SK-N-DZ (cell line): ENCODE measurements around the gene FBXL14. TPM values are rescaled to one million over a fixed set of nuclear protein-coding genes. Genes with fewer than 3 reads are reported as not detected.

Source experiments
- DNase-seq: peaks from one replicate; pipeline ENCODE4 v3.0.0-alpha.2; 2015; ENCODE audit warnings: low spot score
- polyA plus RNA-seq, 2 experiments: library from polyadenylated mRNA; depleted of rRNA; stranded (reverse); fragments of >200 nt; gene quantifications; 2 replicates each; pipeline ENCODE4 v1.2.3, GENCODE V29; 2014

The FBXL14 gene
- 12.5 and 15.9 TPM in 2 replicates for polyA plus RNA-seq (2014; cell fraction: cytosol; rRNA removed)
- polyA plus RNA-seq (2014; cell fraction: nucleus; rRNA removed) = 7.8 and 8.2 TPM in 2 replicates

GRCh38 chr12:1594261-1595025 is at the start of gene FBXL14:
Gene FBXL14 (minus strand): TSS chr12:1594581. CDS start chr12:1594066, 515 bp downstream.
- DNase-seq = peak; percentile 88

DNA sequence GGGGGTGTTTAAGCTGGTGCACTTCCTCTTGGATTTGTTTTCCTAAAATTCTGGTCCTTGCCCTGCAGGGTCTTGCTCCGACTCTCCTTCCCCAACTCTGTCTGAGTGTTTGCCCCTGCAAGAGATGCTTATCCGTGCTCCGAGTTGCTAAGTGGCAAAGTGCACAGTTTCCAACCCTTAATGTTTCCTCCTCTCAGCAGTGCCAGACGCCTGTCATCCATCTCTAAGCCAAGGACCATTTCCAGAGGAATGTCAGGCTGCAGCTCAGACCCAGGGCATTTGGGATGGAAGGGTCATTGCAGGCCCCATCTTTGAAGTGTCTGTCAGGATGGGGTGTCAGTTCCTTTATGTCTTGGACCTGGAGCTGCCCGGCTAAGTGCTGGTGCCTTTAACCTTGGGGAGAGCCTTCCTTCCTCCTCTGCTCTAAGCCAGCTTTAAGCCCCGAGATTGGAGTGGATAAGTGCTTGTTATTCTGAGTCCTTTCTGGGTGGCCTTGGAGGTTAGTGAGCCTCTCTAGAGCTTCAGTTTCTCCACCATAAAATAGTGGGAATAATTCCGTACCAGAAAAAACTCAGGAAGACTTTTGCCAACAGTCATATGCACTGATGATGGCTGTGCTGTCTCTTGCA is 49.6 kb upstream of the FBXL14 start:
- DNase-seq = peak; percentile 39

DNA sequence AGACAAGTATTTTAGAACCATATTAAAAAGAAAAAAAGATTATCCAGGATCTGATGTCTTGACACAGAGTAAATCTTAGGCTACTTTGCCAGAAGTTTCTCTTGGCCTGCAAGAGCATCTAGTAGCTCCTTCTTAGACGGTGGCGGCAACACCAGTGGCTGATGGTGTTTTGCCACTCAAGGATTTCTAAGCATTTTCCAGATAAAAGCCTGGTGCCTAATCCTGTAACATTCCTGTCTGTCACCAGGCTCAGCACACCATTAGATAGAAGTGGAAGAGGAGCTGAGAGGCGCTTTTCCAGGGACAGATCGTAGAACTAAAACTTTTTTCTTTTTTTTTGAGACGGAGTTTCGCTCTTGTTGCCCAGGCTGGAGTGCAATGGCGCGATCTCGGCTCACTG is 48.7 kb upstream of the FBXL14 start:
- DNase-seq = no peak

DNA sequence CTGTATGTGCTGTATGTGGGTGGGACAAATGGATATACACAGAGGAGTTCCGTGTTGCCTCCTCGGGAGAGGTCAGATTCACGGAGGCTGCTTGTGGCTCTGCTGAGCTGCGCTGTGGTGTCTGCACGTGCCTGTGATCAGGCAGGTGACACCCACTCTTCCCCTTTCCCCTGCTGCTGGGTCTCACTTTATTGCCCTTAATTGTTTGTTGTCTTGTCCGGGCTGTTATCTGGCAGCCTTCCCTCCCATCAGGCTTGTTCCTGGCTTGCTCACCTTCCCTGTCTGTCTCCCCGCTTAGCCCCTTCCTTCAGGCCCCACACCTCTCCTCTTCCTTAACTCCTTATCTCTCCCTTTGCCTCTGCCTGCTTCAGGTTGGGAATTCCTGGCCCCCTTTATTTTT is 48.1 kb upstream of the FBXL14 start:
- no peak for DNase-seq

DNA sequence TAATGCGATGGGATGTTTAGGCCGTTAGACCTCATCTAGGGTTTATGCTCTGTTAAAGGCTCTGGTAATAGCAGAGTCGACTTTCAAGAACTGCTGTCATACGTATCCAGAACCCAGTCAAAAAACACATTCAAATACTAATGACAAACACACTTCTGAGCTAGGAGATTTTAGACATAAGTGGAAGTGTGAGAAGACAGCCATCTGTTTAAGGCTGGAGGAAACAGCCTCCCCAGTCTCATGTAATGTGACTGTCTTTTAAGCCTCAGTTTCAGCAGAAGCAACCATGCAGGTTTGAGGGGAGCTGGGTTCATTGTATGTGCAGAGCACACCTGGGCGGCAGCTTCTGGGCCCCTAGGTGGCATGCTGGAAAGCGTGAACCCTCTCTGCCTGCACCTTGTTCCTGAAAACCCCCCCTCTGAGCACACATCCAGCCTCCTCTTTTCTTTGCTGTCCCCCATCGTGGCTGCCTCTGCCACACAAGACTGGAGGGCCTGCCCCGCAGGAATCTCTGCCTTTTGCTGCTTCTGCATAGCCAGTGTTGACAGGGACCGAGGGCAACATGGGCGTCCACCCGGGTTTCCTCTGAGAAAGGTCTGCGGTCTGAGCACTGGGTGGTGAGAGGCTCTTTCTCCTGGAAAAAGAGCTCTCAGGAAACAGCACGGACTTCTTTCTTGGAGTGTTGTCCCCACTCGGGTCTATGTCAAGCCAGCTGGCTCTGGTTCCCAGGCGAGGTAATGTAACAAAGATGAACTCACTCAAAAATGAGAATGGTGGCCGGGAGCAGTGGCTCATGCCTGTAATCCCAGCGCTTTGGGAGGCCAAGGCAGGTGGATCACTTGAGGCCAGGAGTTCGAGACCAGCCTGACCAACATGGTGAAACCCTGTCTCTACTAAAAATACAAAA is 46.2 kb upstream of the FBXL14 start:
- DNase-seq = no peak

DNA sequence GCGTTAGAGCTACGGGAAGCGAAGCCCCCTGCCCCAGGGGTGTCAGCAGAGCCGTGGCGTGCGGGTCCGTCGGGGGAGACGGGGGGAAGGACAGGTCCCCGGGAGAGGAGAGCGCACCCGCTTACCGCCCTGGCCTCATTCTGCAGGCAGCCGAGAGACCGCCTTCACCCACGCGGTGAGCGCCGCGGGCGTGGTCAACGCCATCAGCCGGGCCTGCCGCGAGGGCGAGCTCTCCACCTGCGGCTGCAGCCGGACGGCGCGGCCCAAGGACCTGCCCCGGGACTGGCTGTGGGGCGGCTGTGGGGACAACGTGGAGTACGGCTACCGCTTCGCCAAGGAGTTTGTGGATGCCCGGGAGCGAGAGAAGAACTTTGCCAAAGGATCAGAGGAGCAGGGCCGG is 45.2 kb upstream of the FBXL14 start:
- DNase-seq = no peak

- no peak for DNase-seq
Measured at GRCh38 chr12:1638203-1638602, 43.8 kb upstream of the FBXL14 start.

GRCh38 chr12:1635301-1636095 is 41.1 kb upstream of the FBXL14 start:
- no peak for DNase-seq

- DNase-seq = peak; percentile 73
Measured at GRCh38 chr12:1634590-1635191, 40.3 kb upstream of the FBXL14 start.

- no peak for DNase-seq
Measured at GRCh38 chr12:1634149-1634548, 39.8 kb upstream of the FBXL14 start.

- DNase-seq = no peak
Measured at GRCh38 chr12:1633459-1633858, 39.1 kb upstream of the FBXL14 start.

- DNase-seq = no peak
Measured at GRCh38 chr12:1632702-1633101, 38.3 kb upstream of the FBXL14 start.

DNA sequence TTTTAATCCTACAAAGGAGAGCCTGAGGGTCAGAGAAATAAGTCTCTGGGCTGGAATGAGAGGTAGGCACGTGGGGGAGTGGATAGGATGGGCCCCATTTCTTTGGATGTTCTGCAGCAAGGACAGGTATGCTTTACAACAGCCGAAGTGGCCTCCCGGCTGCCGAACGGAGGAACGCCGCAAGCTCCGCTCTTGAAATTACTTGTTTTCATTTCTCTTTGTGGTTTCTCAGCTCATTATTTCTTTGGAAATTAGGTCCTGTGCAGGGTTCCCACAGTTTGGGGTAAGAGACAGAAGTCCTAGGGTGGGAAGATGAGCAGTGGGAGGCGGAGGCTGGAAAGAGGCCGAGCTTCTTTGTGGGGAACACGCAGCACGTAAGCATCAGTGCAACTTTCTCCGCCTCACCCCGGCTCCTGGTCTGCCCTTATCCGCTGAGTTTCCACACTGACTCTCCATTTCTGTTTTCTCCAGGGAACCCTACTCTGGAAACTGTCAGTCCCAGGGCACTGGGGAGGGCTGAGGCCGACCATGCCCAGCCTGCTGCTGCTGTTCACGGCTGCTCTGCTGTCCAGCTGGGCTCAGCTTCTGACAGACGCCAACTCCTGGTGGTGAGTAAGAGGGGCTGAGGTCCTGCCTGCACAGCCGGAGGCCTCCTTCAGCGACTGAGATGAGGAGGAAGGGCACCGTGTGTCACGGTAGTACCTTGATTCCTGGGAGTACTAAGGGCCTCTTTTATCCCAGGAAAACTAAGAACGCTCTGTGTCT is 36.6 kb upstream of the FBXL14 start:
- peak; percentile 68 for DNase-seq

DNA sequence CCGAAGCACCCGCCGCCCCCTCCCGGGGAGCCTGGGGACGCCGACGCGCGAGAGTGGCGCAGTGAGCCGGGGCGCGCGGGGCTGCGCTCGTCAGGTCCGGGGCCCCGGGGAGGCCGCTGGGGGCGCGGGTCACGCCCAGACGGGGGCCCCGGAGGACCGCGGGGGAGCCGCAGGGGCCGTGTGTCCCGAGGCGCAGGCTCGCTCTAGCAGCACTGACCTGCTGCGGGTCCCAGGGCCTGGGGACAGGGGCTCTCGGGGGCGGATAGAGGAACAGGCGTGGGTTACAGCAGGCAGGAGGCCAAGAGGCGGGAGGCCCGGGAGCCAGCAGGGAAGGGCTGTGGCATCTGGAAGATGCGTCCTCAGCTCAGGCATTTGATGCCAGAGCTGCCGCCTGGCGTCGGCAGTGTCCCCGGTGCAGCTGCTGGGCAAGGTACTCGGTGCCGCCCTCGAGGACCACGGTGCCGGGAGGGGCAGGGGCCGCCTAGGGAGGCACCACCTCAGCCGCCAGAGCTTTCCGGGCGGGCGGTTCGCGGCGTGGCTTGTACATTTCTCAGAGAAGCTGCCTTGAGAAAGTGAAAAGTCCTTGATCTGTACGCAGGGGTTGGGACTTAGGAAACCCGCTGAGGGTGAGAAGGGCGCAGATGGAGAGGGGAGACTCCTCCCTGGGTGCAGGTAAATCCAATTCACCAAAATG is 35.9 kb upstream of the FBXL14 start:
- DNase-seq = peak; percentile 50

DNA sequence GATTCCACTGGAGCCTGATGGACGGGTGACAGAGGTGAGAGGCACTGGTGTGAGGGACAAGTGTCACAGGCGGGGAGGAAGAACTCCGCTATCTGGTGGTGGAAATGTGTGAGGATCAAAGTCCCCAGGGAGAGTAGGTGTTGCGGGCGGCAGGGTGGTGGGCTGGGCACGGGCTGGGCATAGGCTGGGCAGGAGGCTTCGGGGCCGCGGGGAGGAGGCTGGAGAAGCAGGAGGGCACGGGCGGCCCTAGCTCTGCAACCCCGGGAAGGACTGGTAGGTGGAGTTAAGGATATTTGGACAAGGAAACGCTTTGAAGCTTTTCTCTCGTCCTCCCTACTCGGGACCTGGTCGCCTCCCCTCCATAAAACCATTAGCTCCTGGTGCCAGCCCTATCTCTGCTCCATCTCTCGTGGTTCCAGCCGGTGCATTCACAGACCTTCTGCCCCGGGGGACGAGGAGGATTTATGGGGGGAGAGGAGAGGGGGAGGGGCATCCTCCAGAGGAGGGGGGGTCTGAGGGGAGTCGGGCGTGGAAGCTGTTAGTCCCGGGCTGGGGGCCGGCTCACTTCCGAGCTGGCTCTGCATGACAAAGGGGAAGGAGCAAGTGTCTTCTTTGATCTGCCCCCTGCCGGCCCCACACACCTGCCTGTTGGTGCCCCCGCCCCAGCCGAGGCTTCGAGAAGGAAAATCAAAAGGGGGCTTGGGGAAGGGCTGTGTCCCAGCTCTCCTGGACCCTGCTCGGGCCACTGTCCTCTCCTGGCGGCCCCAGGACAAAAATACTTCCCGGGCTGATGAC is 35.2 kb upstream of the FBXL14 start:
- DNase-seq = peak; percentile 67

DNA sequence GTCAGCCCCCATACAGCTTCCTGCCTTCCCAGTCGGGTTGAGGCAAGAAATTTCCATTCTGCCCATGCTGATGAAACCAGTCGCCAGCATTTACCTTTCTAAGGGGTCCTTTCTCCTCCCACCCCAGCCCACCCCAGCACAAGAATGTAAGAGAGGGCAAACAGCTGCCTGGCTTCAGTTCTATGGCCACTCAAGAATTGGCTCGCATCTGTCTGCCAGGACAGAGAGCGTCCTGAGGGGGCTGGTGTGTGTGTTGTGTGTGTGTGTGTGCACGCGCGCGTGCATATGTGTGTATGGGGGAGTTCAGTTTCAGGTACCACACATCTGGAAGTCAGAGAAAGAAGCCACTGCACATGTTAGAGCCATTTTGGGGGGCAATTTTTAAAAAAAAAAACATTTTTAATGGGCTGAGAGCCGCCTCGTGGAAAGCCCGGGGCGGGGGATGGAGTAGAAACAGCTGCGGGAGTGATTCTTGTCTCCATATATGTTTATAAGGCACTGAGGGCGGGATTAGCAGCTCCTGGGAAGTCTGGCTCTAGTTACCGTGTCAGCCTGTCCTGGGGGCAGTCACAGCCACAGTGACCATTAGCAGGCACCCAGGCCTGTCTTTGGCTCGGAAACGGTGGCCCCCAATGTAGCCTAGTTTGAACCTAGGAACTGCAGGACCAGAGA is 34.4 kb upstream of the FBXL14 start, which contains the start of gene WNT5B:
Gene WNT5B (plus strand): TSS at position 566 of the 672 bp plus-strand sequence. CDS start 2,124 bp downstream, outside the sequence.
- no peak for DNase-seq

GRCh38 chr12:1622406-1622805 is 28.0 kb upstream of the FBXL14 start:
- DNase-seq = no peak

DNA sequence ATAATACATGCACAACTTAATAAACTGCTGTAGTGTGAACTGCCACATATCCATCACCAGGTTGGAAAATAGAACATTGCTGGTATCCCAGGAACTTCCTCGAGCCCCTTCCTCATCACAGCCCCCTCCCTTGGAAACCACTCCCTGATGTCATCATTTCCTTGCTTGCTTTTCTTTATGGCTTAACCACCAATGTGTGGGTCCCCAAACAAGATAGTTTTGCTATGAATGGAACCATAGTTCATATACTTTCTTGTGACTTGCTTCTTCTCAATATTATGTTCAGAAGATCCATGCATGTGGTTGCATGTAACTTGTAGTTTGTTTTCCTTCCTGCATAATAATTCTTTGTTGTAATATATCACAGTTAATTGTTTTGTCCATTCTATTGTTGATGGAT is 25.7 kb upstream of the FBXL14 start:
- no peak for DNase-seq
